ENCODE measurements around the gene DHX34.

- no peak for TF ChIP-seq POLR2AphosphoS5 (IDR thresholded peaks at IDR 0.05)
- TF ChIP-seq, protein P1, sequence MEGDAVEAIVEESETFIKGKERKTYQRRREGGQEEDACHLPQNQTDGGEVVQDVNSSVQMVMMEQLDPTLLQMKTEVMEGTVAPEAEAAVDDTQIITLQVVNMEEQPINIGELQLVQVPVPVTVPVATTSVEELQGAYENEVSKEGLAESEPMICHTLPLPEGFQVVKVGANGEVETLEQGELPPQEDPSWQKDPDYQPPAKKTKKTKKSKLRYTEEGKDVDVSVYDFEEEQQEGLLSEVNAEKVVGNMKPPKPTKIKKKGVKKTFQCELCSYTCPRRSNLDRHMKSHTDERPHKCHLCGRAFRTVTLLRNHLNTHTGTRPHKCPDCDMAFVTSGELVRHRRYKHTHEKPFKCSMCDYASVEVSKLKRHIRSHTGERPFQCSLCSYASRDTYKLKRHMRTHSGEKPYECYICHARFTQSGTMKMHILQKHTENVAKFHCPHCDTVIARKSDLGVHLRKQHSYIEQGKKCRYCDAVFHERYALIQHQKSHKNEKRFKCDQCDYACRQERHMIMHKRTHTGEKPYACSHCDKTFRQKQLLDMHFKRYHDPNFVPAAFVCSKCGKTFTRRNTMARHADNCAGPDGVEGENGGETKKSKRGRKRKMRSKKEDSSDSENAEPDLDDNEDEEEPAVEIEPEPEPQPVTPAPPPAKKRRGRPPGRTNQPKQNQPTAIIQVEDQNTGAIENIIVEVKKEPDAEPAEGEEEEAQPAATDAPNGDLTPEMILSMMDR (IDR thresholded peaks at IDR 0.05), result no peak
- no peak for TF ChIP-seq POLR2A (IDR thresholded peaks at IDR 0.05)
Observed at GRCh38 chr19:47380559-47380958, 31.4 kb downstream of the DHX34 start.
